Activated naive CD8-positive, alpha-beta T cell treated with anti-CD3 and anti-CD28 coated beads, Interleukin-2, amount 50 U/mL, for 24 hours (primary cell): ENCODE results near the gene SRSF3.
A peak's percentile ranks its signal among the peaks of the same experiment; 100 is the strongest.
"Not testable (repeated sequence)": the region's sequence is repeated elsewhere in the genome, so short reads cannot be mapped to it uniquely, and the experiment has no call there.

Experiments used
- ATAC-seq: fragments of 150-1000 bp; cut with Tn5 transposase; one replicate; pipeline ENCODE4 v1.10.0; 2021
- DNase-seq: peaks from one replicate; pipeline ENCODE4 v3.0.0; 2021
- H3K27ac Mint-ChIP-seq: one replicate; pipeline ENCODE4 v1.8.0; 2021; ENCODE audit warnings: mild to moderate bottlenecking, mixed read lengths
- H3K27me3 Mint-ChIP-seq: one replicate; pipeline ENCODE4 v1.8.0; 2021; ENCODE audit warnings: mixed read lengths
- H3K36me3 Mint-ChIP-seq: one replicate; pipeline ENCODE4 v1.8.0; 2021; ENCODE audit warnings: low read depth, mixed read lengths
- H3K4me1 Mint-ChIP-seq: one replicate; pipeline ENCODE4 v1.8.0; 2021; ENCODE audit warnings: mixed read lengths
- H3K4me3 Mint-ChIP-seq: one replicate; pipeline ENCODE4 v1.8.0; 2021; ENCODE audit warnings: mild to moderate bottlenecking, moderate library complexity, mixed read lengths
- H3K9me3 Mint-ChIP-seq: one replicate; pipeline ENCODE4 v1.8.0; 2021; ENCODE audit warnings: mixed read lengths

SRSF3 gene

GRCh38 chr6:36607305-36607682 is 13.1 kb downstream of the SRSF3 start:
- ATAC-seq, H3K9me3 Mint-ChIP-seq, H3K4me3 Mint-ChIP-seq, H3K27me3 Mint-ChIP-seq, DNase-seq: not testable (repeated sequence)
- peak overlapping the region; percentile 38 for H3K27ac Mint-ChIP-seq
- peaks cover 85% of the 10 kb centered on the region for H3K36me3 Mint-ChIP-seq
- H3K4me1 Mint-ChIP-seq, result peaks cover 53% of the 10 kb centered on the region

GRCh38 chr6:36607683-36608386 is 13.7 kb downstream of the SRSF3 start:
- Mint-ChIP-seq H3K27ac (peak overlapping the region; percentile 38), H3K9me3 (no peaks in the 10 kb centered on the region), H3K36me3 (peaks cover 82% of the 10 kb centered on the region), H3K27me3 (no peaks in the 10 kb centered on the region), H3K4me3 (no peak overlapping the region), H3K4me1 (peaks cover 47% of the 10 kb centered on the region)
- DNase-seq (no peak), ATAC-seq (no peak)

GRCh38 chr6:36608788-36609563 is 14.8 kb downstream of the SRSF3 start:
- ATAC-seq (no peak), DNase-seq (no peak)
- Mint-ChIP-seq H3K36me3 (peaks cover 73% of the 10 kb centered on the region), H3K27ac (peak overlapping the region; percentile 38), H3K4me3 (no peak overlapping the region), H3K4me1 (peaks cover 36% of the 10 kb centered on the region), H3K9me3 (no peaks in the 10 kb centered on the region), H3K27me3 (no peaks in the 10 kb centered on the region)

- Mint-ChIP-seq H3K4me1 (peaks cover 32% of the 10 kb centered on the region), H3K9me3 (no peaks in the 10 kb centered on the region), H3K27me3 (no peaks in the 10 kb centered on the region), H3K36me3 (peaks cover 67% of the 10 kb centered on the region), H3K27ac (peak overlapping the region; percentile 30), H3K4me3 (no peak overlapping the region)
- no peak for ATAC-seq
- no peak for DNase-seq
Measured at GRCh38 chr6:36609582-36609981, 15.4 kb downstream of the SRSF3 start.

- no peak for ATAC-seq
- H3K27me3 Mint-ChIP-seq, result no peaks in the 10 kb centered on the region
- no peaks in the 10 kb centered on the region for H3K9me3 Mint-ChIP-seq
- peaks cover 33% of the 10 kb centered on the region for H3K4me1 Mint-ChIP-seq
- peaks cover 61% of the 10 kb centered on the region for H3K36me3 Mint-ChIP-seq
- H3K27ac Mint-ChIP-seq, result peak overlapping the region; percentile 65
- H3K4me3 Mint-ChIP-seq, result no peak overlapping the region
- no peak for DNase-seq
Measured at GRCh38 chr6:36610041-36610955, 16.1 kb downstream of the SRSF3 start.

GRCh38 chr6:36610956-36611336 is 16.8 kb downstream of the SRSF3 start:
- peak overlapping the region; percentile 65 for H3K27ac Mint-ChIP-seq
- H3K27me3 Mint-ChIP-seq, result no peaks in the 10 kb centered on the region
- no peak overlapping the region for H3K4me3 Mint-ChIP-seq
- no peak for ATAC-seq
- no peak for DNase-seq
- peaks cover 29% of the 10 kb centered on the region for H3K4me1 Mint-ChIP-seq
- no peaks in the 10 kb centered on the region for H3K9me3 Mint-ChIP-seq
- peaks cover 56% of the 10 kb centered on the region for H3K36me3 Mint-ChIP-seq

GRCh38 chr6:36611679-36612078 is 17.5 kb downstream of the SRSF3 start:
- H3K9me3 Mint-ChIP-seq, H3K4me3 Mint-ChIP-seq, H3K27me3 Mint-ChIP-seq, ATAC-seq, DNase-seq: not testable (repeated sequence)
- Mint-ChIP-seq H3K27ac (peak overlapping the region; percentile 34), H3K4me1 (peaks cover 25% of the 10 kb centered on the region), H3K36me3 (peaks cover 51% of the 10 kb centered on the region)

- ATAC-seq, result no peak
- peaks cover 49% of the 10 kb centered on the region for H3K36me3 Mint-ChIP-seq
Measured at GRCh38 chr6:36612101-36612625, 18.0 kb downstream of the SRSF3 start.

GRCh38 chr6:36613200-36613995 is 19.2 kb downstream of the SRSF3 start:
- no peak overlapping the region for H3K4me3 Mint-ChIP-seq
- peaks cover 37% of the 10 kb centered on the region for H3K36me3 Mint-ChIP-seq
- H3K27me3 Mint-ChIP-seq, result no peaks in the 10 kb centered on the region
- no peaks in the 10 kb centered on the region for H3K9me3 Mint-ChIP-seq
- ATAC-seq (no peak), DNase-seq (no peak)
- peak overlapping the region; percentile 43 for H3K27ac Mint-ChIP-seq
- peaks cover 16% of the 10 kb centered on the region for H3K4me1 Mint-ChIP-seq

More at GRCh38 chr6:36612101-36612625, 18.0 kb downstream of the SRSF3 start:
- DNase-seq, result no peak
- no peaks in the 10 kb centered on the region for H3K27me3 Mint-ChIP-seq
- H3K4me1 Mint-ChIP-seq, result peaks cover 25% of the 10 kb centered on the region
- H3K4me3 Mint-ChIP-seq, result no peak overlapping the region
- no peaks in the 10 kb centered on the region for H3K9me3 Mint-ChIP-seq
- peak overlapping the region; percentile 34 for H3K27ac Mint-ChIP-seq

GRCh38 chr6:36615018-36615761 is 21.0 kb downstream of the SRSF3 start:
- H3K36me3 Mint-ChIP-seq, result peaks cover 24% of the 10 kb centered on the region
- H3K4me3 Mint-ChIP-seq, result no peak overlapping the region
- peak; percentile 35 for ATAC-seq
- H3K9me3 Mint-ChIP-seq, result no peaks in the 10 kb centered on the region
- DNase-seq, result peak; percentile 48
- peaks cover 14% of the 10 kb centered on the region for H3K4me1 Mint-ChIP-seq
- H3K27ac Mint-ChIP-seq, result peak overlapping the region; percentile 31
- no peaks in the 10 kb centered on the region for H3K27me3 Mint-ChIP-seq

GRCh38 chr6:36616893-36617521 is 22.8 kb downstream of the SRSF3 start:
- Mint-ChIP-seq H3K36me3 (peaks cover 11% of the 10 kb centered on the region), H3K9me3 (no peaks in the 10 kb centered on the region)

GRCh38 chr6:36618366-36619355 is 24.5 kb downstream of the SRSF3 start:
- H3K9me3 Mint-ChIP-seq, result no peaks in the 10 kb centered on the region
- no peaks in the 10 kb centered on the region for H3K27me3 Mint-ChIP-seq
- no peak overlapping the region for H3K27ac Mint-ChIP-seq
- ATAC-seq, result no peak
- DNase-seq, result no peak
- H3K4me3 Mint-ChIP-seq, result no peak overlapping the region
- H3K4me1 Mint-ChIP-seq, result peaks cover 21% of the 10 kb centered on the region
- peaks cover 4% of the 10 kb centered on the region for H3K36me3 Mint-ChIP-seq

More at GRCh38 chr6:36616893-36617521, 22.8 kb downstream of the SRSF3 start:
- DNase-seq (no peak), ATAC-seq (peak; percentile 40)
- peaks cover 11% of the 10 kb centered on the region for H3K4me1 Mint-ChIP-seq
- H3K27ac Mint-ChIP-seq, result no peak overlapping the region
- no peak overlapping the region for H3K4me3 Mint-ChIP-seq
- no peaks in the 10 kb centered on the region for H3K27me3 Mint-ChIP-seq
